ENCODE results near the gene KCNJ10. TPM values are rescaled to one million over a fixed set of nuclear protein-coding genes. Genes with fewer than 3 reads are reported as not detected.
A peak's percentile ranks its signal among the peaks of the same experiment; 100 is the strongest.

Gene KCNJ10
- total and polyA plus RNA-seq, 2 of the 13 experiments (the other 11 are each of a cell fraction or from before 2014, with no cell fraction given), result 4.4 to 10.3 TPM

DNA sequence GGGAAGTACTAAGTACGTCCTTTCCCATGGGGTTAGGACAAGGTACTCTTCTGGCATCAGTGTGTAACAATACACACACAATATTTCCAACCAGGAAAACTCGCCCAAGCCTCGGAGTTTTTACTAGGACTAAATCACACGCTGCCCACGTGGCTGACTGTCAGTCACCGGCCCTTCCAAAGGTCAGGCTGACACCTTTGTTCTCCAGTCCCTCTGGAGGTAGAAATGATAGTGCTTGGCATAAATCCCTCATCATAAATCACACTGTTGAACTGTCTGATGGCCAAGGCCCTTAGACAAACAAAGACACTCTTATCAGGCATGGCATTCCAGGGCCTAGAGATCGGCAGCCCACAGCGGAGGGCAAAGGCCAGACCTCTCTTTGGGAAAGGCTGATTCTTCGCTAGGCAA, 99.0 kb downstream of the KCNJ10 start:
- Histone ChIP-seq H2AFZ (ENCODE audit: low read length) (no peak overlapping the region), H3K36me3 (replicated peaks in 1 of 2; ENCODE audit: control insufficient read depth in 1 of 2, insufficient read depth in 2 of 2, low read length in 2 of 2) (no peaks in the 10 kb centered on the region), H3K9me3 (ENCODE audit: low read length) (no peaks in the 10 kb centered on the region), H4K20me1 (ENCODE audit: insufficient read depth, low read length) (no peaks in the 10 kb centered on the region), H3K27me3 (ENCODE audit: control insufficient read depth in 1 of 2, insufficient read depth in 2 of 2, low read length in 2 of 2) (peaks cover 2 to 4% of the 10 kb centered on the region in 2 experiments; a peak in 2 of 5 replicates), H3K79me2 (ENCODE audit: insufficient read depth, low read length) (no peaks in the 10 kb centered on the region), H3K4me3 (replicated peaks in 1 of 3; ENCODE audit: insufficient read depth in 1 of 3, low read depth in 2 of 3, low read length in 3 of 3) (no peak overlapping the region; a peak in 1 of 6 replicates), H3K4me2 (ENCODE audit: low read depth, low read length) (peak overlapping the region; percentile 34), H3K4me1 (ENCODE audit: insufficient read depth, low read length) (peaks cover 32% of the 10 kb centered on the region), H3K9ac (ENCODE audit: insufficient read depth, low read depth, low read length) (no peak overlapping the region), H3K27ac (ENCODE audit: extremely low read length, insufficient read depth, low read length) (peak overlapping the region; percentile 27)
- DNase-seq (ENCODE audit: low spot score), result peak; percentile 93
- ChIA-PET POLR2A (no interaction called here), CTCF (ENCODE audit: low intra/inter-chr PET ratio, low total read pairs) (no interaction called here)
- BruUV-seq (replicated peaks), result no TSS peak
- in situ Hi-C loops (cut with HindIII; ENCODE audit: extremely low pct_ligation_motif_present, low pct_unique_long_range_greater_than_20kb), result no loop called here
- peak; percentile 97 for FAIRE-seq
- intact Hi-C loops (cut with micrococcal nuclease; ENCODE audit: unreplicated experiment), result loop anchor here (2.0 kb wide), 1 partner anchor 36 kb away; no protein-coding TSS in a partner anchor
- peak; percentile 96 for ATAC-seq
- 4% methylated on average over 6 of the region's 9 CpGs for WGBS (ENCODE audit: low lambda C conversion rate)
- TF ChIP-seq DMTF1 (CRISPR knock-in tag; IDR thresholded peaks at IDR 0.05), result no peak
- TF ChIP-seq ZNF552 (CRISPR knock-in tag; IDR thresholded peaks at IDR 0.05; ENCODE audit: borderline replicate concordance), result no peak
- TF ChIP-seq ZNF335 (CRISPR knock-in tag; IDR thresholded peaks at IDR 0.05), result peak; percentile 54; the same call in 1 of the 2 replicates
- TF ChIP-seq, protein P1, sequence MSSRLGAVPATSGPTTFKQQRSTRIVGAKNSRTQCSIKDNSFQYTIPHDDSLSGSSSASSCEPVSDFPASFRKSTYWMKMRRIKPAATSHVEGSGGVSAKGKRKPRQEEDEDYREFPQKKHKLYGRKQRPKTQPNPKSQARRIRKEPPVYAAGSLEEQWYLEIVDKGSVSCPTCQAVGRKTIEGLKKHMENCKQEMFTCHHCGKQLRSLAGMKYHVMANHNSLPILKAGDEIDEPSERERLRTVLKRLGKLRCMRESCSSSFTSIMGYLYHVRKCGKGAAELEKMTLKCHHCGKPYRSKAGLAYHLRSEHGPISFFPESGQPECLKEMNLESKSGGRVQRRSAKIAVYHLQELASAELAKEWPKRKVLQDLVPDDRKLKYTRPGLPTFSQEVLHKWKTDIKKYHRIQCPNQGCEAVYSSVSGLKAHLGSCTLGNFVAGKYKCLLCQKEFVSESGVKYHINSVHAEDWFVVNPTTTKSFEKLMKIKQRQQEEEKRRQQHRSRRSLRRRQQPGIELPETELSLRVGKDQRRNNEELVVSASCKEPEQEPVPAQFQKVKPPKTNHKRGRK (CRISPR knock-in tag; IDR thresholded peaks at IDR 0.05), result no peak
- peak; percentile 68; the same call in 1 of the 2 replicates for TF ChIP-seq ZBTB20 (CRISPR knock-in tag; IDR thresholded peaks at IDR 0.05; ENCODE audit: borderline replicate concordance, low read depth)
- no peak for TF ChIP-seq ZNF510 (CRISPR knock-in tag; IDR thresholded peaks at IDR 0.05; ENCODE audit: low read depth)
- 0 out of 2 replicates have a peak, but pooled peaks have one; percentile 14 for TF ChIP-seq ETV5 (CRISPR knock-in tag; IDR thresholded peaks at IDR 0.05; ENCODE audit: borderline replicate concordance)
- TF ChIP-seq SSRP1 (CRISPR knock-in tag; IDR thresholded peaks at IDR 0.05), result no peak
- TF ChIP-seq GPN1 (CRISPR knock-in tag; IDR thresholded peaks at IDR 0.05; ENCODE audit: borderline replicate concordance), result no peak
- peak; percentile 87 for TF ChIP-seq PPARG (CRISPR knock-in tag; conservative IDR thresholded peaks at IDR 0.05)
- peak; percentile 14; the same call in 1 of the 2 replicates for TF ChIP-seq ZNF281 (CRISPR knock-in tag; IDR thresholded peaks at IDR 0.05; ENCODE audit: borderline replicate concordance)
- TF ChIP-seq NFAT5 (CRISPR knock-in tag; IDR thresholded peaks at IDR 0.05), result no peak

All from HepG2 (cell line).